ENCODE data around the gene MADCAM1. TPM values are rescaled to one million over a fixed set of nuclear protein-coding genes. Genes with fewer than 3 reads are reported as not detected.

MADCAM1 gene
- total RNA-seq, 1 donor from 2014 or later = 0.24 TPM

- DNase-seq (no peak), ATAC-seq (ENCODE audit: poor library complexity) (no peak)
- intact Hi-C loops (cut with DNase I) = no loop called here
These were observed 23.2 kb downstream of the MADCAM1 start for GRCh38 chr19:519449-519865.

GRCh38 chr19:522726-523125 lies 26.4 kb downstream of the MADCAM1 start:
- intact Hi-C loops (cut with DNase I) = no loop called here
- DNase-seq (no peak), ATAC-seq (ENCODE audit: poor library complexity) (no peak)

- intact Hi-C loops (cut with DNase I) = no loop called here
- ATAC-seq (ENCODE audit: poor library complexity) (peak; percentile 34), DNase-seq (no peak)
These were observed 27.9 kb downstream of the MADCAM1 start for GRCh38 chr19:524062-524674.

GRCh38 chr19:525029-525428 lies 28.7 kb downstream of the MADCAM1 start:
- DNase-seq = no peak
- intact Hi-C loops (cut with DNase I) = no loop called here
- ATAC-seq (ENCODE audit: poor library complexity) = no peak

GRCh38 chr19:525857-526419 lies 29.7 kb downstream of the MADCAM1 start:
- intact Hi-C loops (cut with DNase I) = no loop called here
- ATAC-seq (ENCODE audit: poor library complexity) (no peak), DNase-seq (no peak)

- no peak for ATAC-seq (ENCODE audit: poor library complexity)
- DNase-seq = no peak
- intact Hi-C loops (cut with DNase I) = no loop called here
These were observed 34.1 kb downstream of the MADCAM1 start for GRCh38 chr19:530134-531008.

- intact Hi-C loops (cut with DNase I) = no loop called here
- DNase-seq = peak; percentile 91
- peak; percentile 85 for ATAC-seq (ENCODE audit: poor library complexity)
These were observed 34.9 kb downstream of the MADCAM1 start for GRCh38 chr19:531009-531752.

GRCh38 chr19:531753-532560 lies 35.7 kb downstream of the MADCAM1 start, which contains the start of gene CDC34:
TSS of gene CDC34 (plus strand) at chr19:531760. CDS start at chr19:531932, 172 bp downstream.
- ATAC-seq (ENCODE audit: poor library complexity) (peak; percentile 7), DNase-seq (no peak)
- intact Hi-C loops (cut with DNase I) = no loop called here

- intact Hi-C loops (cut with DNase I) = no loop called here
- ATAC-seq (ENCODE audit: poor library complexity) = peak; percentile 68
- peak; percentile 92 for DNase-seq
These were observed 36.5 kb downstream of the MADCAM1 start for GRCh38 chr19:532561-533363.

- DNase-seq (no peak), ATAC-seq (ENCODE audit: poor library complexity) (no peak)
- intact Hi-C loops (cut with DNase I) = no loop called here
These were observed 37.2 kb downstream of the MADCAM1 start for GRCh38 chr19:533364-534058.

- intact Hi-C loops (cut with DNase I) = no loop called here
- ATAC-seq (ENCODE audit: poor library complexity) (no peak), DNase-seq (no peak)
These were observed 37.8 kb downstream of the MADCAM1 start for GRCh38 chr19:534088-534487.

GRCh38 chr19:535017-535835 lies 38.9 kb downstream of the MADCAM1 start:
- ATAC-seq (ENCODE audit: poor library complexity) (no peak), DNase-seq (no peak)
- intact Hi-C loops (cut with DNase I) = no loop called here

- ATAC-seq (ENCODE audit: poor library complexity) (no peak), DNase-seq (no peak)
- intact Hi-C loops (cut with DNase I) = no loop called here
These were observed 40.0 kb downstream of the MADCAM1 start for GRCh38 chr19:536031-536880.

GRCh38 chr19:536881-537404 lies 40.7 kb downstream of the MADCAM1 start:
- intact Hi-C loops (cut with DNase I) = no loop called here
- no peak for ATAC-seq (ENCODE audit: poor library complexity)

More at GRCh38 chr19:536881-537404, 40.7 kb downstream of the MADCAM1 start:
- no peak for DNase-seq

Data from Right ventricle myocardium superior (tissue), 1 donor.